Amniotic stem cell (primary cell): ENCODE measurements around the gene CSRNP2.
"Not testable (repeated sequence)": the region's sequence is repeated elsewhere in the genome, so short reads cannot be mapped to it uniquely, and the experiment has no call there.

Experiments
- DNase-seq: peaks from one replicate; lab custom pipeline; 2025; lab: John Stamatoyannopoulos, UW

CSRNP2 gene

DNA sequence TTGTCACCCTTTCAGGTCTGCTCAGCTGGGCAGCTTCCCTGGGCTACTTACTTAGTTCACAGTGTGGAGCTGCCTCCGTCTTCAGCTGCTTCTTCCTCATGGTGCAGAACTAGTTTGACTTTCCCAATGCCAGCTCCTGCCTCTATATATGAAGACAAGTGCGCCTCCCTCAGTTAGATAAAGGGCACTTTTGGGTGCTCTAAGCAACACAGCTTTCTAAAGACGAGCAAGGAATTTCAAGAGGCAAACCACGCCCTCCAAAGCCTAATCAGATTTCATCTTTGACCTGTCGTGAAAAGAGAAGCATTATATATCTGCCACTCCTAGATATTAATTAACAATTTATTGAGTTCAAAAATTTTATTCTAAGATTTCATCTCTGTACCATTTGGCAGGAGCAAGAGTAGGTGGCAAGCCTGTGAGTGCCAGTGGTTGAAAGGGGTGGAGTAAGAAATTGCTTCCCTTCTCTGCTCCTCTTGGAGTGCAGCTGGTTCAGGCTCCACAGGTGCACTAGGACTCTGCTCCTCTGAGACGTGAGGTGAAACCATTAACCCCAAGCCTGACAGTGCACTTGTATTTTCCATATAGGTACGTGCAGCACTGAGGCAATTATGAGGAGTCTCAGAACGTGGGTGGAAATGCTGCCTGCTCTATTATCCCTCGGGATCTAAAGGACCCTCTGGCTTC lies 55.1 kb downstream of the CSRNP2 start:
- no peak for DNase-seq

DNA sequence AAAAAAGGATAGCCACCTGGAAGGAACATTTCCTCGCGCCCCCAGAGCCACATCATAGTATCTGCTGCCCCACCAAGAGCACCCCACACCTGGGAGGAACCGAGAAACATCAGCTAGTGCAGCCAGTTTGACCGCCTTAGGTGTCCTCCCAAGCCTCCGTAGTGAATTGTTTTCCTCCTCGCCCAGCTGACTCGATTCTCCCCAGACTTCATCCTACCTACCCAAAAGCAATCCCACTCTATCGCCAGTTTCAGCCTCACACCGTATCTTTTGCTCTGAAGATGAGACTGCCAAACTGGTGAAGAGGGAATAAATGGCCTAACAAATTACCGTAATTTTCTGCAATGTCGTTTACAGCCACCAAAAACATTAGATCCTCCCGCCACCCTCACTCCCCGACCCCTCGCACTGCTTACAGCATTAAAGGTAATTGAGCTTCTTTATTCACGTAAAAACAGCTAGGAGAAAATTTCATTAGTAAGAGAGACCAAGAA lies 56.0 kb downstream of the CSRNP2 start:
- no peak for DNase-seq

DNA sequence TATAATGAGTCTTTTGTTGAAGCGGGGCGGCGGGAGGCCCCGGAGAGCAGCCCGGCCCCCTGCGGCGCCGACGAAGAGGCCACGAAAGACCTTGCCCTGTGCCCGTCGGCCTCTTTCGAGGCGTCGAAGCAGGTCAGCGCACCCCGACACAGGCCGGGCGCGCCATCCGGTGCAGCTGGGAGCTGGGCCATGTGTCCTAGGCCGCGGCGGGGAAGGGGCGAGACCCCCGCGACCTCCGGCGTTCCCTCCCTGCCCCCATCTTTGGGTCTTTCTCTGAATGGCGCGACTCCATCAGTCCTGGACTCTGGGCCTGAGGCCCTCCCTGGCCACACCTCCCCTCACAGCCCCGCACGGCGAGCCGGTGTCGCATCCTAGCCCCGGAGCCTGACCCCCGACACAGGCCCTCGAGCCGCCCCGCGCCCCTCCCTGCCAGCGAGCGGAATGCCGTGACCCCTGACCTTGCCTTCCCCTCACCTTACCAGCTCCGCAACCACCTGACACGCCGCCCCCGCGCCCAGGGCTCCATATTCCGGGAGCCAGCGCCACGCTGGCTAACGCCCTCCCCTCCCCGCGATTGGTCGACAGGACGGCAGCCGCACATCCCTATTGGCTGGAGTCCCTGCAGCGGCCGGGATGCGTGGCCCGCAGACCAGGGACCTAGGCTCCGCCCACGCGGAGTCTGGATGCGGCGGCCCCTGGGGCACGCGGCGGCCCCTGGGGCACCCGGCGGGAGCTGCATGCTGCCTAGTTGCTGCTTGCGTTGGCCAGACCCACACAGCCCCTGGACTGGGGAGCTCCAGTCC lies 57.4 kb downstream of the CSRNP2 start, which contains the start of gene SLC11A2:
Gene SLC11A2 (minus strand): TSS at position 549 of the 803 bp plus-strand sequence. CDS start 15,656 bp downstream, outside the sequence.
- DNase-seq: peak; percentile 84

DNA sequence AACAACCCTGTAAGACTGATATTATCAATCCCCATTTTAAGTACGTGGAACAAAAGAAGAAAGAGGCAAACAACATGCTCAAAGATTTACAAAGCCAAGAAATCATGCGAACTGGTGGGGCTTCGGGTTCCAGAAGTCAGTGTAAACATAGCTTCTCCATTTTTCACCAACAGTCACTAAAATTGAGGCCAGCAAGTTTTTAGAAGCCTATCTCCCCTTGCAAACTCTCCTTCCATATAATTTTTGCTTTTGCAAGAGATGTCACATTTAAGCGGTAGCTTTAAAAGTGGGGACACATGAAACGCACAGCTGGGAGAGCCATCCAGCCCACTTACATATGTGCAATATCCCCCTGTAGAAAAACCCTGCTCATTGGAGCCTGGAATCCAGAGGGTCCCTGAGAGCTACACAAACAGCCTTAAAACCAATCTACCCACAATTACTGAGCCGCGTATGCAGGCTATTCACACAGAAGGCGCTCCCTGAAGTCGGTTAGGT lies 58.0 kb downstream of the CSRNP2 start:
- no peak for DNase-seq

DNA sequence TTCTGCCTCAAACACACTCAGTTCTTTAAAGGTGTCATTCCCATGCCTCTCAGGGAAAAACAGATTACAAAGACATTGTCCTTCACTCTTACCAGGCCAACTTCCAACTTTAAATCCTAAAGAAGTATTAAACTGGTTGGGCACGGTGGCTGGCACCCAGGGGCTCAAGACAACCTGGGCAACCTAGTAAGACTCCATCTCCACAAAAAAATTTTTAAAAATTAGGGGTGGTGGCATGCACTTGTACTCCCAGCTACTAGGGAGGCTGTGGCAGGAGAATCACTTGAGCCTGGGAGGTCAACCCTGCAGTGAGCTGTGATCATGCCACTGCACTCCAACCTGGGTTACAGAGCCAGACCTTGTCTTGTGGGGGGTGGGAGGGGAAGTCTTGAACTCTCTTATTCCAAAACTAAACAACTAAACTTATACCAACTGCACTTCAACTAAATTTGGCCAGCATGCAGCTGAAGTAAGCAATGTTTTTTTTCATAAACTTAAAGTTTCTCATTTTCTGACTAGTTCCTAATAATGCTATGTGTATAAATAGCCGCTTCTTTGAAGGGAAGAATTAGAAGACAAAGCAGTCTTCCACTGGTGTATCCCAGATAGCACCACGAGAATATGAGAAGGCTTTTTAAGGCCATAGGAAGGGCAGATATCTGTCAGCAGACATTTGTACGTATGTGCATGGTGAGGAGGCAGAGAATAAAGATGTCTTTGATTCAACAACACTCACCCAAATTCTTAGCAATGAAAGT lies 59.6 kb downstream of the CSRNP2 start:
- no peak for DNase-seq

DNA sequence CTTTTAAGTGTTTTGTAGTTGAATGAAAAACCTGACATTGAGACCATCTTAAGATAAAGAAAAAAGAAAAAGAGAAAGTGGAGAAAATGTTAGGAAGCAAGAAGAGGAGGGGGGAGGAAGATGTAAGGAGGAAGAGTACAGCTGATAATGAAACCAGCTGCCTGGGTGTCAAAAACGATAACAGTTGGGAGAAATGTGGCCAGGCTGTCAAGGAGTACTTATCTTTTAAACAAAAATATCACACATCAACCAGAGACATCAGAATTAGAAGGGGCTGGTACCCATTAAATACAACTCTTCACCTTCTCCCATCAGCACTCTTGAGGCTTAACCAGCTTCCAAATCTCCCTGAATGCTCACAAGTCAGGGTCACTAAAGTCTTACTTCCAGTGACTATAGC lies 61.7 kb downstream of the CSRNP2 start:
- no peak for DNase-seq

DNA sequence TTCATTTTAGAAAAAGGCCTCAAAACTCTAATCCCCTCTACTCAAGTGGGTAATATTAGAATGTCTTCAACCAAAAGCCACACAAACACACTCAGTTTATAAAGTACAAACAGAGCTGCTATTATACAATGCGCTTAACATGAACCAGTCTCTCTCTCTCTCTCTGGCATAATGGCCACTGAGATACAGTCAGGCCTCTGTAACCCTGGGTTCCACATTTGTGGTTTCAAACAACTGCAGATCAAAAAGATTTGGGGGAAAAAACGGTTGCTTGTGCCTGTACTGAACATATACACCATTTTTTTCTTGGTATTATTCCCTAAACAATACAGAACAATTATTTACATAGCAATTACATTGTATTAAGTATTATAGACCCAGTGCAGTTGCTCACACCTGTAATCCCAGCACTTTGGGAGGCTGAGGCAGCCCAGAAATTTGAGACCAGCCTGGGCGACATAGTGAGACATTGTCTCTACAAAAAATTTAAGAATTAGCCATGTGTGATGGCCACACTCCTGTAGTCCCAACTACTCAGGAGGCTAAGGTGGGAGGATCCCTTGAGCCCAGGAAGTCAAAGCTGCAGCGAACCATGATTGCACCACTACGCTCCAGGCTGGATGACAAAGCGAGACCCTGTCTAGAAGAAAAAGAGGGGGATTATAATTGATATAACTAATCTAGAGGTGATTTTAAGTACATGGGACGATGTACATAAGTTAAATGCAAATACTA lies 62.8 kb downstream of the CSRNP2 start:
- DNase-seq: no peak

DNA sequence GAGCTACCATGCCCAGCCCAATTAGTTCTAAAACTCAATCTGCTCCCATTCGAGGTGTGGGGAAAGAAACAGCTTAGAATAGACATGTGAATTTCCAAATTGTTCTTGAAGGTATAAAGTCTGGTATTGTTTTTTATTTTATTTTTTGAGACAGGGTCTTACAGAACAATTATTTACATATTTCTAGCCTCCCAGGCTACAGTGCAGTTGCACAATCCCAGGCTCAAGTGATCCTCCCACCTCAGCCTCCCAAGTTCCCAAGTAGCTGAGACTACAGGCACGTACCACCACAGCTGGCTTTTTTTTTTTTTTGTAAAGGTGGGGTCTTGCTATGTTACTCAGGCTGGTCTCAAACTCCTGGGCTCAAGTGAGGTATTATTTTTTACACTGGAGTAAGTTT lies 63.5 kb downstream of the CSRNP2 start:
- DNase-seq: no peak

DNA sequence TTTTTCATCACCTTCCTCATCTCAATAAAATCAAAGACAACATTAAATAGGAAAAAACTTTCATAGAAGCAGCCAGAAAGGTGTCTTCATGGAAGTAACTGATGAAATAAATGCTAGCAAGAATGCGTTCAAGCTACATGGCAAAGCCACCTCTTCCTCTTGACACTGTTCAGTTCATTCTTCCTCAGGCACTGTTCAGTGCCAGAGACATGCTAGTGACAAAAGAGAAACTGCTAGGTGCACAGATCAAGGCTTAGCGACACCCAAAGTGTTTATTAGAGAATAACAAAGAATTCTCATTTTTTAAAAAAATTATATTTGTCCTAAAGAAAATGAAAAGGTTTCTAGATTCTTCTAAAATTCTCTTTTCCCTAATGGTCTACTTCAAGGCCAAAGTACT lies 64.4 kb downstream of the CSRNP2 start:
- no peak for DNase-seq

DNA sequence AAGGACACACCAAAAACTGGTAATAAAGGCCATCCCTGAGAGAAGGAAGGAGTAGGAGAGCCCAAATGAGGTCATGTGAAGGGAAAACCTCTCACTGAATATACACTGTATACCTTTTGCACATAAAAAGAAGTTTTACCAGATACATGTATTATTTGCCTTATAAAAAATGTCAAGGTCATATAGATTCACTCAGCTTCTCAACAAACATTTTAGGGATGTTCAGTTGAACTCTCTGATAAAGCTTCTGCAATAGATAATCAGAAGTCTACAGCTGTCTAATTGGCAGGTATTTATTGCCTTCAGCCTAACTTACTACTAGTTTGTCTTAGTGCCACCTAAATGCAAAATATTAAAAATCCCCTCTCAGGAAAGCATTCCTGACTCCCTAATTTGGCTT lies 65.9 kb downstream of the CSRNP2 start:
- DNase-seq: no peak

DNA sequence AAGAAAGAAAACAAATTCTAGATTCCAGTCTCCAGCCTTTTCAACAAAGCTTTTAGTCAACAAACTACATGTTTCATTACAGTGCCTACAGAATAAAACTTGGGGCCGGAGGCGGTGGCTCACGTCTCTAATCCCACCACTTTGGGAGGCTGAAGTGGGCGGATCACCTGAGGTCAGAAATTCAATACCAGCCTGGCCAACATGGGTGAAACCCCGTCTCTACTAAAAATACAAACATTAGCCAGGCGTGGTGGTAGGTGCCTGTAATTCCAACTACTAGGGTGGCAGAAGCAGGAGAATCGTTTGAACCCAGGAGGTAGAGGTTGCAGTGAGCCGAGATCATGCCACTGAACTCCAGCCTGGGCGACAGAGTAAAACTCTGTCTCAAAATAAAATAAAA lies 68.9 kb downstream of the CSRNP2 start:
- not testable (repeated sequence) for DNase-seq

DNA sequence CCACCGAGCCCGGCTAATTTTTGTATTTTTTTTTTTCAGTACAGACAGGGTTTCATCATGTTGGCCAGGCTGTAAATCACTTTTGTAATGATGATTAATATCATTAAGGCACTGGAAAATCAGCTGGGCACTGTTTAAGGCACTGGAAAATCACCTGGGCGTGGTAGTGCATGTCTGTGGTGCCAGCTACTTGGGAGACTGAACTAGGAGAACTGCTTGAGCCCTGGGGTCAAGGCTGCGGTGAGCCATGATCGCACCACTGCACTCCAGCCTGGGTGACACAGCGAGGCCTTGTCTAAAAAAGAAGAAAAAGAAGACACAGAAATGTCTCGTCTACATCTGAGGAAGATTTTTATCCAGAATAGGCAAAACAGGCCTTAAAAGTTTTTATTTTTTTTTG lies 70.0 kb downstream of the CSRNP2 start:
- DNase-seq: no peak

DNA sequence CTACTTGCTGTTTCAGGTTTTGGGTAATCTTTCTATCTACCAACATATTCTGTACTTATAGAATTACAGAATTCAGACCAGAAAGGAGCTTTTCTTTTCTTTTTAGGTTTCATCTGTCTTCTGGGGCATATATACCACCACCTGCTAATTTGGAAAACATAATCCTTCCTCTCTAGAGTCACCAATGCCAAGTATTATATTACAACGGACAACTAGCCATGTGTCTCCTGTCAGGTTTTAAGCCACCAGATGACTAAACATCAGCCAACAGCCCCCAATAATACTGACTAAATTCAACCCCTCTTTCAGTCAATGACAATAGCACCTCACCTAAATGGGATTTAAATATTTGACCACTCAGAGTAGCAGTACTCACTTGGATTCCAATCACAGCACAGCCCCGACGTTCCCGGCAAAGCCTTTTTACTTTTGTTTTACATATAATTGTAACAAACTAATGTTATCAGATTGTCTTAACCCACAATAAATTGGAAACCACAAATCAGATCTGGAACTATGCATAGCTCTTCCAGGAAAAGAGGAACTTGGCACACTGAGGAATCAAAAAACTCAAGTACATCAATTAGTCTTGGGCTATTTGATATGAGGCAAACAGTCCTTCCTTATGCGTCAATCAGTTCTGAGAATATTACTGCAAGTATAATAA lies 70.7 kb downstream of the CSRNP2 start:
- DNase-seq: no peak

DNA sequence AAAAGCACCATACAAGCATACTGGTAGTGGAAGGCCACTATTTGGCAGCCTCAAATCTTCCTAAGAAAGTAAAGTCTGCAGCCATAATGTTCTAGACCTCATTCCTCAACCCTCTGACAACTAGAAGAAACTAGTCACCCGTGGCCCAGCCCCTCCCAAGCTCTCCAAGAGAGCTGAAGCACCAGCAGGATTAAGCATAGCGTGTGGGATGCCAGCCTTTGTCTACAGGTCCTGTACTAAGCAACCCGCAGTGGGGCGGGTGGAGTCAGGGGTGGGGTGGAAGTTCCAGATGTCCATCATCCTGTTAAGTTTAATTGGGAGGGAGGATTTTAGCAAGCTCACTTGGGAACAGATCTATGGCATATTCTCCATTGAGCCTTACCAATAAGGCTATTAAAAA lies 71.4 kb downstream of the CSRNP2 start:
- DNase-seq: no peak
